GM18870 (cell line): Measurements from ENCODE around the gene CSTPP1.
A peak's percentile ranks its signal among the peaks of the same experiment; 100 is the strongest.

Experiments
- ATAC-seq: cut with Tn5 transposase; IDR thresholded peaks from one replicate; pipeline ENCODE4 v1.9.1; 2021; ENCODE audit warnings: moderate library complexity; ENCODE audit not compliant: unreplicated experiment

CSTPP1 gene

GRCh38 chr11:47176328-47177228 is 240.0 kb downstream of the CSTPP1 start, which contains the start of gene ARFGAP2:
ARFGAP2 (minus strand) TSS chr11:47176879; CDS start chr11:47176853, 26 bp downstream.
- ATAC-seq, result peak; percentile 69

DNA sequence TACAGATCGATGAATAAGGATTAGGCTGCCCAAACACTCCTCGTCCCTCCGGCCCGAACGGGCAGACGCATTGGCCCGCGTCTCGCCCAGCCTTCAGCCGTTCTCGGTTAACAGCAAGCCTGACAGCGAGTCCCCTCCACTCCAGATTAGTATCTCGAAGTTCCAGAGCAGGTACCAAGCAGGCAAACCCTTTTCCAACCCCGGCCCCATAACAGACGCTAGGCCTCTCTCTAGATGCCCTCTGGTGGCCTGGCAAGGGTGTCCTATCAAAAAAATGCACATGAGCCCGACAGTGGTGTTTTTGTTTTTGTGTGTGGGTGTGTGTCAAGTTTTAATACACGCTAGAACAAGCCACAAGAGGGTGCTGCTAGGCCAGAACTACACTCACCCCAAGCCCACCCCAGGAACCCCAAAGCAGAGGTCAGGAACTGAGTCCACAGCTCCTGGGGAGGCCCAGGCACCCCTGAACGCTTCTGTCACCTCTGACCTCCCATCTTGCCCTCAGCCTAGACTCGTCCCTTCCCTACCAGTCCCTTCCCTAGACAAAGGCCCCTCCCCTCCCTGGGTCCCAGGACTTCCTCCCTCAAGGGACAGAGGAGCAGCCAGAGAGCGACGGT is 240.8 kb downstream of the CSTPP1 start:
- ATAC-seq, result peak; percentile 51

- no peak for ATAC-seq
These were observed 241.3 kb downstream of the CSTPP1 start for GRCh38 chr11:47177846-47178245.

GRCh38 chr11:47178316-47178715 is 241.8 kb downstream of the CSTPP1 start:
- ATAC-seq, result no peak

- ATAC-seq, result no peak
These were observed 242.4 kb downstream of the CSTPP1 start for GRCh38 chr11:47178737-47179654.

DNA sequence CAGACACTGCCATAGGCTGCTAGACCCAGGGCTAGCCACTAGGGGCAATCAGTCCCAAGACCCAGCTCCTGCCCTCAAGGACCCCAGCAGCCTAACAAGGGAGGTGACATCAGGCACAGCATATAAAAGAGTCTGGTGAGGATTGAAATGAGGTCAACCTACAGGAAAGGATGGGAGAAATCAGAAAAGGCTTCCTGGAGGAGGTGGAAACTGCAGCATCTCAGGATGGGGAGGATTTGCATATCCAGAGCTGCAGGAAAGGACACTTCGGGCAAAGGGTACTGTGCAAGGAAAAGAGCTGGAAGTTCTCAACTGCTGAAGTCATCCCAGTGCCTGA is 243.1 kb downstream of the CSTPP1 start:
- no peak for ATAC-seq

- ATAC-seq, result no peak
These were observed 243.6 kb downstream of the CSTPP1 start for GRCh38 chr11:47180006-47180787.

- ATAC-seq, result no peak
These were observed 244.7 kb downstream of the CSTPP1 start for GRCh38 chr11:47181271-47181670.

DNA sequence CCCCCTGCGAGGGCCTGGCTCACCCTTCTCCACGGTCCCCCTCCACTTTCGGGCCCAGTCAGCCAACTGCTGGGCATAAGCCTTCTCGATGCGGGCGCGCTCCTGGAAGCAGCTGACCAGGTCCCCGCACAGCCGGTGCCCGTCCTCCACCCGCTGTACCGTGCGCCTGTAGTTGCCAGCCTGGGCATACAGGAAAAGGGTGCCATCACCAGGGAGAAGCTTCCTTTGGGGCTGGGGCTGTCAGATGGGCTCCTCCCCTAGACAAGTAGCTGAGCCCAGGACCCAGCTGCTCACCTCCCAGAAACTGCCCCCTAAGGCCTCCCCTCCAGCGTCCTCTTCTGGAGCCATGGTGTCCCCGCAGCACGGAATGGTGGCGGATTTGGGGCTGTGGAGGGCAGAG is 245.8 kb downstream of the CSTPP1 start:
- no peak for ATAC-seq

GRCh38 chr11:47183031-47183856 is 246.7 kb downstream of the CSTPP1 start:
- ATAC-seq, result no peak

DNA sequence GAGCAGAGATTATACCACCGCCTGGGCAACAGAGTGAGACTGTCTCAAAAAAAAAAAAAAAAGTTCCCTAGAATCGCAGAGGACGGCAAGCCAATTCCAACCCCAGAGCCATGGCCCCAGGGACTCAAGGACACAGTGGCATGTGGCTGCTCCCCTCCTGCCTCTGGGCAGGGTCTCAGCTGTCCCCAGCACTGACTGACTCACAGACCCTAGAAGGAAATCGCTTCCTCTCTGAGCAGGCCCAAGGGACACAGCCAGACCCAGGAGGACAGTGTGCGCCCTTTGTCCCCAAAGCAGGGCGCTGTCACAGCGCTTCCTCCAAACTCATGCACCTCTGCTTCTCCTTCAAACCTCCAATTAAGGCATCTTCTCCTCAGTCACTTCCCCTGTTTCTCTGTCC is 247.4 kb downstream of the CSTPP1 start:
- no peak for ATAC-seq

GRCh38 chr11:47184711-47185304 is 248.2 kb downstream of the CSTPP1 start:
- no peak for ATAC-seq

GRCh38 chr11:47185305-47186075 is 248.9 kb downstream of the CSTPP1 start:
- ATAC-seq, result no peak

- ATAC-seq, result no peak
These were observed 249.6 kb downstream of the CSTPP1 start, which contains the start of gene PACSIN3 for GRCh38 chr11:47186076-47186699. PACSIN3 (minus strand) TSS chr11:47186434; CDS start chr11:47182727, 3,707 bp downstream.

DNA sequence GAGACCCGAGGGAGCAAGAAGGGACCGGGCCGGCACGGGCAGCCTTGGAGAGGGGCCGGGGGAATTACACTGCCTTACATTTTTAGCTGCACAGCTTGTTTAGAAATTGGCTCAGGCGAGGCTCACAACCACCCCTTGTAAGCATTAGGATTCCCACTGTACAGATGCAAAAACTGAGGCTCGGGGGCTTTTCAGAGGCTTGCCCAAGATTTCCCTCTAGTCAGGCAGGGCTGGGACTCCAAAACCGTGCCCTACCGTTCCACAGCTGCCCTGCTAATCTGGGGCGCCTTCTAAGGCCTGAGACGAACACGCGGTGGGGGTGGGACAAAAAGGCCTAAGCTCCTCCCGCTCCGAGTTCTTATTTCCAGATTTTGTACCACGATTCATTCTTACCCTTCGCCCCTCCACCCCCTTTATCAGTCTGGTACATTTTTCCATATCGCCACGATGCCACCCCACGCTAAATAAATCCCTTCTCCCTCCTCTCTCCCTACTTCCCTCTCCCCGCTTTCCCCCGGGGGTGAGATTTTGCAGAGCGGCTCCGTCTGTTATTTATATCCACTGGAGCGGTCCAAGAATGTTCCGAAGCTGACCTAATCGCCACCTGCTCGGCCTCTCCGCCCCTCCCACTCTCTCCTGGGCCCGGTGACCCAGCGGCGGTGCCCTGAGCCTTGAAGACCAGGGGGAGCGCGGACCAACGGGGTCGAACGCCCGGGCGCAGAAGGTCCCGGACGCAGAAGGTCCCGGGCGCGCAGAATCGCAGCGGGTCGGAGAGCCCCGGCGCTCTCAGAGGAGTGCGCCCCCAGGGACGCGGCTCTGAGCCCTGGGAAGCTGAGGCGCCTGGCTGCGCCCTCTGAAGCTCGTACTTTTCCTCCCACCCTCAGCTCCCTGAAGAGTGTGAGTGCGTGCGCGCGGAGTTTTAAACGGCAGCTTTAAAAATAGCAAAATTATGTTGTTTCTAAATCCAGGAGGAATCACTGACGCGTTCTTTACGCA is 250.4 kb downstream of the CSTPP1 start:
- ATAC-seq, result no peak

GRCh38 chr11:47187723-47188122 is 251.2 kb downstream of the CSTPP1 start:
- no peak for ATAC-seq

DNA sequence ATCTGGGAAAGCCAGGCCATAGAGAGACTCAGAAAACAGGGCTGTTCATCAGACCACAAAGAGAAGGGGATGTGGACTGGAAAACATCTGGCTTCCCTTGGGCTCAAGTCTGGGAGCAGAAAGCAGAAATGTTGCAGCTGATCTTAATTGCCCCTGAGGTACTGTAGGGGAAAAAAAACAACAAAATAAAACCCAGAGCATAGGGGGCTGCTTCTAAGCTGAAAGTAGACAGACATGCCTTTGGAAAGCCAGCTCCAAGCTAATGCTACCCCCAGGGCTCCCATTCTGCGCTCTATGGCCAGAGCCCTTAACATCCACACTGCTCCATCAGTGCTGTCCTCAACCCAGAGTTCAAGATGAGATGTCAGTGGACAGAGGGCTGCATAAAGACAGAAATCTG is 251.7 kb downstream of the CSTPP1 start:
- no peak for ATAC-seq
